HEK293T (cell line): Measurements from ENCODE around the gene AGBL1.

Source experiments
- CTCF ChIA-PET: fragments of 350-600 bp; formaldehyde crosslinking; extraction: SDS; loops from one replicate; lab custom pipeline; 2021; ENCODE audit warnings: antibody characterized with exemption, inconsistent platforms; lab: Yijun Ruan, JAX
- POLR2A ChIA-PET: fragments of 350-600 bp; formaldehyde crosslinking; extraction: SDS; loops from one replicate; lab custom pipeline; 2020; ENCODE audit warnings: antibody characterized with exemption, inconsistent platforms; lab: Yijun Ruan, JAX
- DNase-seq: peaks from one replicate; pipeline ENCODE4 v3.0.0; 2012; ENCODE audit warnings: mixed read lengths; ENCODE audit errors: extremely low spot score
- ARNT ChIP-seq: fragments of 450-650 bp; IDR thresholded peaks from 2 replicates; pipeline ENCODE4 v1.6.1; 2017; ENCODE audit warnings: mild to moderate bottlenecking
- BHLHE40 ChIP-seq: fragments of 450-650 bp; IDR thresholded peaks from 2 replicates; pipeline ENCODE4 v1.6.1; 2016; ENCODE audit warnings: mild to moderate bottlenecking, moderate library complexity, borderline replicate concordance
- CTBP1 ChIP-seq: fragments of 450-650 bp; IDR thresholded peaks from 2 replicates; pipeline ENCODE4 v1.6.1; 2016; ENCODE audit warnings: borderline replicate concordance
- ELF4 ChIP-seq: fragments of 450-650 bp; IDR thresholded peaks from 2 replicates; pipeline ENCODE4 v1.6.1; 2017; ENCODE audit warnings: antibody characterized with exemption
- FOXA1 ChIP-seq: fragments of 450-650 bp; IDR thresholded peaks from 2 replicates; pipeline ENCODE4 v1.6.1; 2016; ENCODE audit warnings: mild to moderate bottlenecking
- FOXK2 ChIP-seq: fragments of 450-650 bp; IDR thresholded peaks from 2 replicates; pipeline ENCODE4 v1.6.1; 2016; ENCODE audit warnings: mild to moderate bottlenecking
- FOXM1 ChIP-seq: fragments of 450-650 bp; IDR thresholded peaks from 2 replicates; pipeline ENCODE4 v1.6.1; 2017; ENCODE audit warnings: mild to moderate bottlenecking, borderline replicate concordance
- HDGF ChIP-seq: fragments of 450-650 bp; IDR thresholded peaks from 2 replicates; pipeline ENCODE4 v1.6.1; 2017; ENCODE audit warnings: antibody characterized with exemption, borderline replicate concordance
- L3MBTL2 ChIP-seq: fragments of 450-650 bp; conservative IDR thresholded peaks from 2 replicates; pipeline ENCODE4 v1.6.1; 2016; ENCODE audit warnings: mild to moderate bottlenecking
- LEF1 ChIP-seq: fragments of 450-650 bp; IDR thresholded peaks from 2 replicates; pipeline ENCODE4 v1.6.1; 2017; ENCODE audit warnings: mild to moderate bottlenecking, borderline replicate concordance
- NFRKB ChIP-seq: fragments of 450-650 bp; IDR thresholded peaks from 2 replicates; pipeline ENCODE4 v1.6.1; 2016; ENCODE audit warnings: mild to moderate bottlenecking, moderate library complexity
- SP1 ChIP-seq: fragments of 450-650 bp; IDR thresholded peaks from 2 replicates; pipeline ENCODE4 v1.6.1; 2017
- SUZ12 ChIP-seq: fragments of 450-650 bp; IDR thresholded peaks from 2 replicates; pipeline ENCODE4 v1.6.1; 2016; ENCODE audit warnings: mild to moderate bottlenecking
- TARDBP ChIP-seq: fragments of 450-650 bp; IDR thresholded peaks from 2 replicates; pipeline ENCODE4 v1.6.1; 2016
- ZNF384 ChIP-seq: fragments of 450-650 bp; IDR thresholded peaks from 2 replicates; pipeline ENCODE4 v1.6.1; 2016
- TF ChIP-seq, protein P1 (sequence below): fragments of 450-650 bp; IDR thresholded peaks from 2 replicates; pipeline ENCODE4 v1.6.1; 2016

The AGBL1 gene

DNA sequence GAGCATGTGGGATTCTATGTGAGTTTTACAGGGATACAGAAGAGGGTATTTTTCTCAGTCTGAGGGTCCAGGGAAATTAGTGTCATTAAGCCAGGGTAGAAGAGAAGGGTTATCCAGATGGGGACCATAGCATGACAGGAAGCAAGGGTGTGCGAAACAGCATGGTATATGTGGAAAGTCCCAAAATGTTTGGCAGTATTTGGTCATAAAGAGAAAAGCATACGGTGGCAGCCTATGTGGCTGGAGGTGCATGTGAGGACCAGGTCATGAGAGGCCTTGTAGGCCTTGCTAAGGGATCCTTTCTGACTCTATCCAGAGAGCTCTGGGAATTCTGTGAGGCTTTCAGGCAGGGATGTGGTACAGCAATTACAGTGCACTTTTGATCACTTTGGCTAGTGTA is 411.4 kb downstream of the AGBL1 start:
- ChIA-PET CTCF (interaction anchor here (0.6 to 0.7 kb wide), 2 partner anchors 62 to 249 kb away, joined by 3 read pairs; no protein-coding TSS in a partner anchor), POLR2A (interaction anchor here (2.4 kb wide), 1 partner anchor 65 kb away, joined by 14 read pairs; no protein-coding TSS in a partner anchor)
- DNase-seq = no peak
- TF ChIP-seq SP1 = no peak
- TF ChIP-seq ARNT = no peak
- no peak for TF ChIP-seq LEF1
- no peak for TF ChIP-seq FOXK2
- no peak for TF ChIP-seq TARDBP
- TF ChIP-seq FOXM1 = no peak
- no peak for TF ChIP-seq ZNF384
- no peak for TF ChIP-seq HDGF
- no peak for TF ChIP-seq BHLHE40
- TF ChIP-seq NFRKB = no peak
- no peak for TF ChIP-seq FOXA1
- no peak for TF ChIP-seq ELF4
- TF ChIP-seq SUZ12 = no peak
- TF ChIP-seq CTBP1 = no peak
- TF ChIP-seq L3MBTL2 = no peak

DNA sequence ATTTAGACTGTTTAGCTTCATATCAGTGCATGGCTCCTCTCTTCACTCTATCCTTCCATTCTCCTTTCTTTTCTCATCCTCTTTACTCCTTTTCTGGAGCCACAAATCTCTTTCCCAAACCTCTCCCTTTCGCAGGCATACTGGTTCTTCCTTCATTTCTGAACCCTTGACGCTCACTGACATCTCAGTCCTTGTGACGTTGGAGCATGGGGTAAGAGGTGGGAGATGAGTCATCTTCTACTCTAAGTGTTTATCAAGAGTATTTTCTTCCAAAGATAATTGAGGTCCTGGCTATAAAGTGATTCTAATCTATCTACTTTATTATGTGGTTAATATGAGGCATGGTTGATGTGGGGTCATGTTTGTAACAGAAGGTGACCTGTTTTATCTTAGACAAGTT is 414.2 kb downstream of the AGBL1 start:
- no peak for DNase-seq
- no peak for TF ChIP-seq SP1
- ChIA-PET POLR2A (no interaction called here), CTCF (no interaction called here)

DNA sequence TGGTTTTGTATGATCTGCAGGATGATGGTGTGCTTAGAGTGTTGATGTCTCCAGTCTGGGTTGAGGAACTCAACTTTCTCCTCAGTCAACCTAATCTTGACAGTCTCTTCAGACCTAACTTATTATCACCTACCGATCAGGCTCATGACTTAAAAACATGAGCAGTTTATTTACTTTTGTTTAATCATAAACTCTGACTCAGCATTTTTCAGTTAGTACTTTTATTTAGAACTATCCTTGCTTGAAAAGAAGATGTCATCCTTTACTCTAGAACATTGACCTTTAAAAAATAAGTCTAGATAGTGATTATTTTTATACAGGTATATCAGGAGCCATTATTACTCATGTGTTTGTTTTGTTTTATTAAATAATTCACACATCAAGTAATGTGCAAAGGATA is 414.8 kb downstream of the AGBL1 start:
- TF ChIP-seq FOXK2 (no peak), BHLHE40 (no peak), ARNT (no peak), FOXM1 (no peak), CTBP1 (no peak), SP1 (no peak), SUZ12 (no peak), LEF1 (no peak), FOXA1 (no peak), ELF4 (no peak), TARDBP (no peak), ZNF384 (no peak), L3MBTL2 (no peak)
- TF ChIP-seq, protein P1, sequence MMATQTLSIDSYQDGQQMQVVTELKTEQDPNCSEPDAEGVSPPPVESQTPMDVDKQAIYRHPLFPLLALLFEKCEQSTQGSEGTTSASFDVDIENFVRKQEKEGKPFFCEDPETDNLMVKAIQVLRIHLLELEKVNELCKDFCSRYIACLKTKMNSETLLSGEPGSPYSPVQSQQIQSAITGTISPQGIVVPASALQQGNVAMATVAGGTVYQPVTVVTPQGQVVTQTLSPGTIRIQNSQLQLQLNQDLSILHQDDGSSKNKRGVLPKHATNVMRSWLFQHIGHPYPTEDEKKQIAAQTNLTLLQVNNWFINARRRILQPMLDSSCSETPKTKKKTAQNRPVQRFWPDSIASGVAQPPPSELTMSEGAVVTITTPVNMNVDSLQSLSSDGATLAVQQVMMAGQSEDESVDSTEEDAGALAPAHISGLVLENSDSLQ = no peak
- ChIA-PET POLR2A (no interaction called here), CTCF (no interaction called here)
- no peak for DNase-seq

DNA sequence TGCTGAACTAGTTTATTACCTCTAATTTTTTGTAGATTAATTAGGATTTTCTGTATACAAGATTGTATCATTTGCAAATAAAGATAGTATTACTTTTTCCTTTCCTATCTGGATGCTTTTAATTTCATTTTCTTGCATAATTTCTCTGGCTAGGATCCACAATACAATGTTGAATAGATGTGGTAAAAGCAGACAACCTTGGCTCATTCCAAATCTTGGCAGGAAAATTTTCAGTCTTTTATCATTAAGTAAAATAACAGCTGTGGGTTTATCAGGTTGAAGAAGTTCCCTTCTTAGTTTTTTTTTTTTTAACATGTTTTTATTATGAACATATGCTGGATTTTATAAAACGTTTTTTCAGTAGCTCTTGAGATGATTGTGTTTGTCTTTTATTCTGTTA is 422.6 kb downstream of the AGBL1 start:
- CTCF ChIA-PET = no interaction called here
- no peak for DNase-seq
- TF ChIP-seq L3MBTL2 (no peak), ZNF384 (no peak), SUZ12 (no peak), BHLHE40 (no peak), ARNT (no peak), FOXK2 (no peak), FOXM1 (no peak), CTBP1 (no peak), LEF1 (no peak), HDGF (no peak), SP1 (no peak), TARDBP (no peak)
- POLR2A ChIA-PET = no interaction called here

DNA sequence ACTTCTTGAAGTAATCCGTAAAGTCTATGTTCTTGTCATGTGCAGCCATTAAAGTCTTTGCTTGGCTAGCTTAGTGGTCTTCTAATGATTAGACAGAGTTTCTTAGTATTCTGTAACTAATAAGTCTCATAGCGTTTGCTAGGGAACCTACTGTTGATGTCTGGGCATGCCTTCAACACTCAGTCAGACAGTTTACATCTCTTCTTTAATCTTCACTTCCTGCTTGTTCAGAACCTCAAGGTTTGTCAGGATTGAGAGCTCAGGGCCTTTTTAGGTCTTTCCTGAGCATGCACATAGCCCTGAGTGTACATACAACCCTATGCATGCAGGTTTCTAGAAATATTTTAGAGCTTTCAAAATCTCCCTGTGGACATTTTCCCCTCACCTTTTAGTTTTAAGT is 426.3 kb downstream of the AGBL1 start:
- POLR2A ChIA-PET = no interaction called here
- CTCF ChIA-PET = no interaction called here
- DNase-seq = no peak
- TF ChIP-seq HDGF (no peak), NFRKB (no peak), LEF1 (no peak), SP1 (no peak), FOXM1 (no peak), BHLHE40 (no peak), SUZ12 (no peak), CTBP1 (no peak), FOXA1 (no peak), ELF4 (no peak), ZNF384 (no peak), ARNT (no peak), TARDBP (no peak), L3MBTL2 (no peak)
- TF ChIP-seq, protein P1 = no peak

DNA sequence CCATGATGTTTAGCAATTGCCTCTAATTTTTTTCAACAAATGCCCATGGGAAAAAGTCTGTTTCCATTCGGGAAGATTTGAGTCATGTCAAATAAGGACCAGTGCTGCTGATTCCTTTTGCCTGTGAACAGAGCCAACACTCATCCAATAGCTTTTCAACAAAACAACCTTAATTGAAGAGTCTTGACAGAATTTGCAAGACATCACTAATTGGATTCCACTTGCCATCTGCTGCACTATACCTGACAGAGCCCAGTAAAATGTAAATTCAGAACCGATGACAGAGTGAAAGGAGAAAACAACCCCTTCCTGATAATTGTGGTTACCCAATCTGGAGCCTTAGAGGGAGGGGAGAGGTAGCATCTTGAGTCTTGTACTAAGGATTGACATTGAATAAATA is 426.7 kb downstream of the AGBL1 start:
- no peak for DNase-seq
- ChIA-PET POLR2A (no interaction called here), CTCF (no interaction called here)
- TF ChIP-seq, protein P1 = no peak
- TF ChIP-seq FOXM1 = no peak
- TF ChIP-seq ZNF384 = no peak
- TF ChIP-seq L3MBTL2 = no peak
- TF ChIP-seq CTBP1 = no peak
- TF ChIP-seq SP1 = no peak
- TF ChIP-seq BHLHE40 = no peak
- TF ChIP-seq SUZ12 = no peak
- TF ChIP-seq LEF1 = no peak
- no peak for TF ChIP-seq ELF4
- TF ChIP-seq HDGF = no peak
- no peak for TF ChIP-seq TARDBP
- no peak for TF ChIP-seq NFRKB
- TF ChIP-seq FOXK2 = no peak
- no peak for TF ChIP-seq FOXA1
- no peak for TF ChIP-seq ARNT
